ENCODE results near the gene BICC1.

Gene BICC1

DNA sequence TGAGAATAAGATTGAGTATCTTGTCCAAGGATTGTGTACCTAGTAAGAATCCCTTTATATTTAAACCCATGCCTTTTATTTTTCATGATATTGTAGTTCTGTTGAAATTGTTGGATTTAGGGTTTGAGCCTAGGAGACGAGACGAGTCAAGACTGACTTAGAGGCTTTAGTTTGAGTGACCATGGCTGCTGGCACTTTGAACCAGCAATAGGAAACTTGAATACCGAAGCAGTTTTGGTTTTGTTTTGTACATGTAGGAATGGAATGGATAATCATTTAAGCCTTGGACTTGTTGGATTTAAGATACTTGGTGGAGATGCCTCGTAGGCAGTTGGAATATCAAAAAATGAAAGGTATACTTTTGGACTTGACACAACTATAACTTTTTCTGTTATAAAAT lies 229.0 kb downstream of the BICC1 start:
- Histone ChIP-seq H3K27ac (ENCODE audit: low read depth, low read length) (no peak overlapping the region), H2BK15ac (replicated peaks; ENCODE audit: low read depth) (no peak overlapping the region), H3K4me1 (ENCODE audit: control insufficient read depth, low read depth, low read length) (no peaks in the 10 kb centered on the region), H3K79me2 (ENCODE audit: control insufficient read depth, insufficient read depth, low read length) (no peaks in the 10 kb centered on the region), H3K23ac (ENCODE audit: low read length) (no peak overlapping the region), H3K27me3 (ENCODE audit: insufficient read depth, low read length, poor library complexity) (no peaks in the 10 kb centered on the region), H3K79me1 (ENCODE audit: low read length) (no peaks in the 10 kb centered on the region), H2AK5ac (ENCODE audit: low read length) (no peak overlapping the region), H4K8ac (ENCODE audit: low read depth, low read length) (no peak overlapping the region), H2BK5ac (ENCODE audit: low read length) (no peak overlapping the region), H3K4me2 (ENCODE audit: low read length) (no peak overlapping the region), H2BK120ac (ENCODE audit: low read depth, low read length) (no peak overlapping the region), H3K4ac (ENCODE audit: low read depth, low read length) (no peak overlapping the region), H3K36me3 (ENCODE audit: control insufficient read depth, insufficient read depth, low read length) (no peaks in the 10 kb centered on the region), H3K18ac (ENCODE audit: low read length) (no peak overlapping the region), H4K5ac (ENCODE audit: low read length) (no peak overlapping the region), H3K4me3 (ENCODE audit: low read length) (no peak overlapping the region), H3K9ac (ENCODE audit: low read length) (no peak overlapping the region), H3K56ac (ENCODE audit: low read length) (no peak overlapping the region)
- no CpG with 5 or more reads among the region's 4 CpGs for WGBS (ENCODE audit: extremely low coverage, insufficient coverage, low lambda C conversion rate)
- DNase-seq, result no peak

GRCh38 chr10:58742141-58742540 lies 229.5 kb downstream of the BICC1 start:
- no peak overlapping the region for H3K4me2 ChIP-seq (ENCODE audit: low read length)
- no peaks in the 10 kb centered on the region for H3K4me1 ChIP-seq (ENCODE audit: control insufficient read depth, low read depth, low read length)
- H3K27ac ChIP-seq (ENCODE audit: low read depth, low read length), result no peak overlapping the region
- H3K56ac ChIP-seq (ENCODE audit: low read length), result no peak overlapping the region
- no peaks in the 10 kb centered on the region for H3K27me3 ChIP-seq (ENCODE audit: insufficient read depth, low read length, poor library complexity)
- H2BK5ac ChIP-seq (ENCODE audit: low read length), result no peak overlapping the region
- H4K8ac ChIP-seq (ENCODE audit: low read depth, low read length), result no peak overlapping the region
- H3K18ac ChIP-seq (ENCODE audit: low read length), result no peak overlapping the region
- H2BK15ac ChIP-seq (replicated peaks; ENCODE audit: low read depth), result no peak overlapping the region
- no peak overlapping the region for H3K9ac ChIP-seq (ENCODE audit: low read length)
- H3K4me3 ChIP-seq (ENCODE audit: low read length), result no peak overlapping the region
- no peak for DNase-seq
- no peak overlapping the region for H3K23ac ChIP-seq (ENCODE audit: low read length)
- no peak overlapping the region for H3K4ac ChIP-seq (ENCODE audit: low read depth, low read length)
- H3K36me3 ChIP-seq (ENCODE audit: control insufficient read depth, insufficient read depth, low read length), result no peaks in the 10 kb centered on the region
- H2AK5ac ChIP-seq (ENCODE audit: low read length), result no peak overlapping the region
- WGBS (ENCODE audit: extremely low coverage, insufficient coverage, low lambda C conversion rate), result no CpG with 5 or more reads among the region's 1 CpG
- no peak overlapping the region for H2BK120ac ChIP-seq (ENCODE audit: low read depth, low read length)
- H3K79me1 ChIP-seq (ENCODE audit: low read length), result no peaks in the 10 kb centered on the region
- no peak overlapping the region for H4K5ac ChIP-seq (ENCODE audit: low read length)
- no peaks in the 10 kb centered on the region for H3K79me2 ChIP-seq (ENCODE audit: control insufficient read depth, insufficient read depth, low read length)

GRCh38 chr10:58743466-58744115 lies 230.9 kb downstream of the BICC1 start:
- no peak overlapping the region for H3K56ac ChIP-seq (ENCODE audit: low read length)
- H3K4me2 ChIP-seq (ENCODE audit: low read length), result no peak overlapping the region
- H2AK5ac ChIP-seq (ENCODE audit: low read length), result no peak overlapping the region
- no peaks in the 10 kb centered on the region for H3K79me1 ChIP-seq (ENCODE audit: low read length)
- DNase-seq, result peak; percentile 88
- no peak overlapping the region for H2BK120ac ChIP-seq (ENCODE audit: low read depth, low read length)
- no peak overlapping the region for H2BK15ac ChIP-seq (replicated peaks; ENCODE audit: low read depth)
- no peak overlapping the region for H2BK5ac ChIP-seq (ENCODE audit: low read length)
- no peaks in the 10 kb centered on the region for H3K4me1 ChIP-seq (ENCODE audit: control insufficient read depth, low read depth, low read length)
- no peak overlapping the region for H3K27ac ChIP-seq (ENCODE audit: low read depth, low read length)
- H3K23ac ChIP-seq (ENCODE audit: low read length), result no peak overlapping the region
- H3K79me2 ChIP-seq (ENCODE audit: control insufficient read depth, insufficient read depth, low read length), result no peaks in the 10 kb centered on the region
- no peak overlapping the region for H4K5ac ChIP-seq (ENCODE audit: low read length)
- H3K27me3 ChIP-seq (ENCODE audit: insufficient read depth, low read length, poor library complexity), result no peaks in the 10 kb centered on the region
- H3K9ac ChIP-seq (ENCODE audit: low read length), result no peak overlapping the region
- WGBS (ENCODE audit: extremely low coverage, insufficient coverage, low lambda C conversion rate), result no CpG with 5 or more reads among the region's 3 CpGs
- H3K4me3 ChIP-seq (ENCODE audit: low read length), result no peak overlapping the region
- no peak overlapping the region for H3K4ac ChIP-seq (ENCODE audit: low read depth, low read length)
- no peak overlapping the region for H4K8ac ChIP-seq (ENCODE audit: low read depth, low read length)
- H3K36me3 ChIP-seq (ENCODE audit: control insufficient read depth, insufficient read depth, low read length), result no peaks in the 10 kb centered on the region
- H3K18ac ChIP-seq (ENCODE audit: low read length), result no peak overlapping the region

- Histone ChIP-seq H3K27ac (ENCODE audit: low read depth, low read length) (no peak overlapping the region), H4K5ac (ENCODE audit: low read length) (no peak overlapping the region), H3K9ac (ENCODE audit: low read length) (no peak overlapping the region), H3K79me1 (ENCODE audit: low read length) (no peaks in the 10 kb centered on the region), H2AK5ac (ENCODE audit: low read length) (no peak overlapping the region), H3K27me3 (ENCODE audit: insufficient read depth, low read length, poor library complexity) (no peaks in the 10 kb centered on the region), H3K18ac (ENCODE audit: low read length) (no peak overlapping the region), H3K4me3 (ENCODE audit: low read length) (no peak overlapping the region), H3K56ac (ENCODE audit: low read length) (no peak overlapping the region), H2BK15ac (replicated peaks; ENCODE audit: low read depth) (no peak overlapping the region), H3K36me3 (ENCODE audit: control insufficient read depth, insufficient read depth, low read length) (no peaks in the 10 kb centered on the region), H3K4me2 (ENCODE audit: low read length) (no peak overlapping the region), H3K23ac (ENCODE audit: low read length) (no peak overlapping the region), H3K4ac (ENCODE audit: low read depth, low read length) (no peak overlapping the region), H3K4me1 (ENCODE audit: control insufficient read depth, low read depth, low read length) (no peaks in the 10 kb centered on the region), H2BK5ac (ENCODE audit: low read length) (no peak overlapping the region), H2BK120ac (ENCODE audit: low read depth, low read length) (no peak overlapping the region), H4K8ac (ENCODE audit: low read depth, low read length) (no peak overlapping the region), H3K79me2 (ENCODE audit: control insufficient read depth, insufficient read depth, low read length) (no peaks in the 10 kb centered on the region)
- no CpG with 5 or more reads among the region's 2 CpGs for WGBS (ENCODE audit: extremely low coverage, insufficient coverage, low lambda C conversion rate)
- peak; percentile 13 for DNase-seq
Observed at GRCh38 chr10:58746474-58747185, 234.0 kb downstream of the BICC1 start.

DNA sequence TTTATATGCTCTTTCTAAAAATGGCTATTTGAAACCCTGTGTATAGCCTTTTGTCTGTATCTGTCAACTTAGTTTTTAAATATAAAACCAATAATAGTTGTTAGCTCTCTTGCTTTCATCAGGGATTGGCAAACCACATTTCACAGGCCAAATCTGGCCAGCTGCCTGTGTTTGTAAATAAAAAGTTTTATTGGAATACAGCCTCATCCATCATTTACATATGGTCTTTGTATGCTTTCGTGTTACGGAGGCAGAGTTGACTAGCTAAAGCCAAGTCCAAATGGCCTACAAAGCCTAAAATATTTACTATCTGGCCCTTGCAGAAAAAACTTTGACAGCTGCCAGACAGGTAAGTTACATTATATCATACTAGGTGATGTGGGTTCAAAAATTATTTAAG lies 235.0 kb downstream of the BICC1 start:
- Histone ChIP-seq H3K79me1 (ENCODE audit: low read length) (no peaks in the 10 kb centered on the region), H3K36me3 (ENCODE audit: control insufficient read depth, insufficient read depth, low read length) (no peaks in the 10 kb centered on the region), H3K27ac (ENCODE audit: low read depth, low read length) (no peak overlapping the region), H3K4me1 (ENCODE audit: control insufficient read depth, low read depth, low read length) (no peaks in the 10 kb centered on the region), H3K4me3 (ENCODE audit: low read length) (no peak overlapping the region), H3K18ac (ENCODE audit: low read length) (no peak overlapping the region), H3K23ac (ENCODE audit: low read length) (no peak overlapping the region), H3K4ac (ENCODE audit: low read depth, low read length) (no peak overlapping the region), H2BK120ac (ENCODE audit: low read depth, low read length) (no peak overlapping the region), H3K79me2 (ENCODE audit: control insufficient read depth, insufficient read depth, low read length) (no peaks in the 10 kb centered on the region), H2BK5ac (ENCODE audit: low read length) (no peak overlapping the region), H3K27me3 (ENCODE audit: insufficient read depth, low read length, poor library complexity) (no peaks in the 10 kb centered on the region), H3K56ac (ENCODE audit: low read length) (no peak overlapping the region), H4K5ac (ENCODE audit: low read length) (no peak overlapping the region), H2BK15ac (replicated peaks; ENCODE audit: low read depth) (no peak overlapping the region), H2AK5ac (ENCODE audit: low read length) (no peak overlapping the region), H3K4me2 (ENCODE audit: low read length) (no peak overlapping the region), H3K9ac (ENCODE audit: low read length) (no peak overlapping the region), H4K8ac (ENCODE audit: low read depth, low read length) (no peak overlapping the region)
- no CpG with 5 or more reads among the region's 2 CpGs for WGBS (ENCODE audit: extremely low coverage, insufficient coverage, low lambda C conversion rate)
- no peak for DNase-seq

All from mesendoderm (in vitro differentiated cells).